GM21381 (cell line): Measurements from ENCODE around the gene ACSM5.

Experiments
- ATAC-seq: cut with Tn5 transposase; IDR thresholded peaks from one replicate; pipeline ENCODE4 v1.9.1; 2021; ENCODE audit warnings: mild to moderate bottlenecking, moderate library complexity; ENCODE audit not compliant: unreplicated experiment

ACSM5 gene

GRCh38 chr16:20409398-20410120 is at the start of gene ACSM5:
ACSM5 (plus strand) TSS chr16:20409534; CDS start chr16:20411485, 1,951 bp downstream.
- no peak for ATAC-seq

- no peak for ATAC-seq
Measured at GRCh38 chr16:20359997-20360396, 49.3 kb upstream of the ACSM5 start.

- ATAC-seq = no peak
Measured at GRCh38 chr16:20363191-20363590, 46.1 kb upstream of the ACSM5 start.

- no peak for ATAC-seq
Measured at GRCh38 chr16:20364051-20364450, 45.3 kb upstream of the ACSM5 start.

- ATAC-seq = no peak
Measured at GRCh38 chr16:20369452-20370054, 39.8 kb upstream of the ACSM5 start.

GRCh38 chr16:20372701-20373100 is 36.6 kb upstream of the ACSM5 start:
- ATAC-seq = no peak

GRCh38 chr16:20377181-20377580 is 32.2 kb upstream of the ACSM5 start:
- ATAC-seq = no peak

GRCh38 chr16:20380782-20381181 is 28.6 kb upstream of the ACSM5 start:
- no peak for ATAC-seq

GRCh38 chr16:20382202-20382948 is 27.0 kb upstream of the ACSM5 start:
- ATAC-seq = no peak

- no peak for ATAC-seq
Measured at GRCh38 chr16:20383106-20384029, 26.0 kb upstream of the ACSM5 start.

GRCh38 chr16:20385844-20386832 is 23.2 kb upstream of the ACSM5 start:
- no peak for ATAC-seq

- no peak for ATAC-seq
Measured at GRCh38 chr16:20387978-20388377, 21.4 kb upstream of the ACSM5 start.

GRCh38 chr16:20388854-20389253 is 20.5 kb upstream of the ACSM5 start:
- ATAC-seq = no peak

- ATAC-seq = no peak
Measured at GRCh38 chr16:20391045-20391444, 18.3 kb upstream of the ACSM5 start.

- ATAC-seq = no peak
Measured at GRCh38 chr16:20393801-20394577, 15.3 kb upstream of the ACSM5 start.

- no peak for ATAC-seq
Measured at GRCh38 chr16:20395946-20396345, 13.4 kb upstream of the ACSM5 start.

GRCh38 chr16:20396846-20397467 is 12.4 kb upstream of the ACSM5 start:
- no peak for ATAC-seq

GRCh38 chr16:20397468-20398074 is 11.8 kb upstream of the ACSM5 start:
- ATAC-seq = no peak
